ENCODE data around the gene GOLT1B. TPM values are rescaled to one million over a fixed set of nuclear protein-coding genes. Genes with fewer than 3 reads are reported as not detected.

GOLT1B gene
- total RNA-seq, 1 donor from 2014 or later: 48.6 TPM

DNA sequence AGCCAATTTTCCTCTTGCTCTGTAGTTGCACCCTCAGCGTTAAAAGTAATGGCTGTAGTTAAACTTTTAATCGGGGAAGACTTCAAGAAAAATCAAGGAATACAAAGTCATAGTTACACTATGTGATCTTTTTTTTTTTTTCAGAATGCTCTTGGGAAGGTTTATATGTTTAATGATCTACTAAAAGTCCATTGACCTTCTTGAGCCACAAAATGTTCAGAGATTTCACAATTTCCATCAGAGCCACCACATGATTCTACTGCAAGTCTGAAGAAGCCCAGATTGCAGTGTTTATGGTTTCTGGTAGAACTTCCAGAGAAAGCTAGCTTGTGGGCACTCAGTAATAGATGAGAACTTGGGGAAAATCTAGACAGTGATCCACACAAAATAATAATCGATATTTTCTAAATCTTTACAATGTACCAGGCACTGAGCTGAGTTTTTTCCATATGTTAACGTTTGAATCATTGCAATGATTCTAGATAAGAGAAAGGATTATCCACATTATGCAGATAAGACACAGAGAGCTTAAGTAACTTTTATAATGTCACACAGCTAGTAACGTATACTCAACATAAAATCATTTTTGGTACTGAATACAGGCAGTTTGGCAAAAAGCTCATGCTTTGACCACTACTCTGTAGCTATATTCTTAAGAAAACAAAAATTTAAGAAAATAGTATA is 64.8 kb downstream of the GOLT1B start:
- DNase-seq (ENCODE audit: low spot score): no peak

DNA sequence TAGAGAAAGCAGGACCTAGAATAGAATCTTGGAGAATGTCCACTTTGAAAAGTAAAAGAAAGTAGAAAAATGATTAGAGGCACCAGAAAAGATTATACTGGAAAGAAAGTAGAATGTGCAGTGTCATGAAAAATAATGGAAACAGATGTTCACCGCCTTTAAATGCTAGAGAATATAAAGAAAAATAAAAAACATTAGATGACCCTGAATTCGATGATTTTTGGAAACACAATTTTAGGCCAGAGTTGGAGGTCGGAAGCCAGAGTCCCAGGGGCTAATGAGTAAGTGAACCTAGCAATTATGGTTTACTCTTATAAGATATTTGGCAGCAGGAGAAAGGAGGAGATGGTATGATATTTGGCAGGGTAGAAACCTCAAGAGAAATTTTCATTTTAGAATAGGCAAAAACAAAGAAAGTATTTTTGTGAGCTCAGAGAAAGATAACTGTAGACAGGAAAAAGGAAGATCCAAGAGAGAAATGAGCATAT is 65.4 kb downstream of the GOLT1B start:
- DNase-seq (ENCODE audit: low spot score): no peak

Other genes starting within 250 kb of the GOLT1B start
- 7.0 TPM for gene SLCO1A2, start 166.9 kb upstream of the GOLT1B start, total RNA-seq (ENCODE audit: insufficient read depth, low replicate concordance)
- 1.4 TPM for gene IAPP, start 128.9 kb upstream of the GOLT1B start, total RNA-seq (ENCODE audit: insufficient read depth, low replicate concordance)
- gene PYROXD1, start 64.1 kb upstream of the GOLT1B start, total RNA-seq (ENCODE audit: insufficient read depth, low replicate concordance): 21.4 TPM
- gene RECQL, start 154 bp upstream of the GOLT1B start, total RNA-seq (ENCODE audit: insufficient read depth, low replicate concordance): 49.1 TPM
- gene SPX, start 24.5 kb downstream of the GOLT1B start, total RNA-seq (ENCODE audit: insufficient read depth, low replicate concordance): 7.7 TPM
- gene GYS2, start 103.1 kb downstream of the GOLT1B start, total RNA-seq (ENCODE audit: insufficient read depth, low replicate concordance): 0.48 TPM
- gene LDHB, start 156.1 kb downstream of the GOLT1B start, total RNA-seq (ENCODE audit: insufficient read depth, low replicate concordance): 140 TPM

All from umbilical cord (tissue), 2 donors.